HG02840 (cell line): ENCODE data around the gene AP4E1.
"Not testable (repeated sequence)": the region's sequence is repeated elsewhere in the genome, so short reads cannot be mapped to it uniquely, and the experiment has no call there.

Experiments
- ATAC-seq: cut with Tn5 transposase; IDR thresholded peaks from one replicate; pipeline ENCODE4 v1.9.1; 2021; ENCODE audit warnings: mild to moderate bottlenecking, moderate library complexity, moderate number of reproducible peaks; ENCODE audit not compliant: unreplicated experiment, low FRiP score

AP4E1 gene

DNA sequence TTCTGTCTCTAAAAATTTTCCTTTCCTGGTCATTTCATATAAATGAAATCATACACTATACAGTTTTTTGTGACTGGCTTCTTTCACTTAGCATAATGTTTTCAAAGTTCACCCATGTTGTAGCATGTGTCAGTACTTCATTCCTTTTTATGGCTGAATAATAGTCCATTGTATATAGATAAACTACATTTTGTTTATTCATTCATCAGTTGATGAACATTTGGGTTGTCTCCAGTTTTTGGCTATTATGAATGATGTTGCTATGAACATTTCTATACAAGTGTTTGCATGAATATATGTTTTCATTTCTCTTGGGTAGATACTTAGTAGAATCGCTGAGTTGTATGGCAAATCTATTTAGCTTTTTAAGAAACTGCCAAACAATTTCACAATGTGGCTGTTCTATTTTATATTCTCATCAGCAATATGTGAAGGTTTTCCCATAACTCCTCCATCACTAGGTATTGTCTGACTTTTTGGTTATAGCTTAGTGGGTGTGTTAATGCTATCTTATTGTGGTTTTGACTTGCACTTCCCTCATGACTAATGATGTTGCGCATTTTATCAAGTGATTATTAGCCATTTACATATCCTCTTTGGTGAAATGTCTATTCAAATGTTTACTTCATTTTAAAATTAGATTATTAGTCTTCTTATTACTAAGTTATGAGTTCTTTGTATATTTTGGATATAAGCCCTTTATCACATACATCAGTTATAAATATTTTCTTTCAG is 21.7 kb upstream of the AP4E1 start:
- no peak for ATAC-seq

DNA sequence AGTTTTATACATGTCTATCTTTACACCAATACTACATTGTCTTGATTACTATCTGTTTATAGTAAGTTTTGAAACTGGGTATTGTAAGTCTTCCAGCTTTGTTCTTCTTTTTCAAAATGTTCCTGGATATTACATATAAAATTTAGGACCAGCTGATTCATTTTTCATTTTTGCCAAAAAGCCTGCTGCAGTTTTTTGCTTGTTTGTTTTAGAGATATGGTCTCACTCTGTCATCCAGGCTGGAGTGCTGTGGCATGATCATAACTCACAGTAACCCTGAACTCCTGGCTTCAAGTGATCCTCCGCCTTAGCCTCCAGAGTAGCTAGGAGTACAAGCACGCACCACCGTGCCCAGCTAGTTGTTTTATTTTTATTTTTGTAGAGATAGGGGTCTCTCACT is 20.4 kb upstream of the AP4E1 start:
- no peak for ATAC-seq

DNA sequence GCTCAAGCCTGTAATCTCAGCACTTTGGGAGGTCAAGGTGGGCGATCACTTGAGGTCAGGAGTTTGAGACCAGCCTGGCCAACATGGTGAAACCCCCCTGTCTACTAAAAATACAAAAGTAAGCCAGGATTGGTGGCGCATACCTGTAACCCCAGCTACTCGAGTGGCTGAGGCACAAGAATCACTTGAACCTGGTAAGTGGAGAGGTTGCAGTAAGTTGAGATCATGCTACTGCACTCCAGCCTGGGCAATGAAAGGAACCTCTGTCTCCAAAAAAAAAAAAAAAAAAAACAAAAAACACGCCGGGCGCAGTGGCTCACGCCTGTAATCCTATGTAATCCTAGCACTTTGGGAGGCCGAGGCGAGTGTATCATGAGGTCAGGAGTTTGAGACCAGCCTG is 18.9 kb upstream of the AP4E1 start:
- no peak for ATAC-seq

DNA sequence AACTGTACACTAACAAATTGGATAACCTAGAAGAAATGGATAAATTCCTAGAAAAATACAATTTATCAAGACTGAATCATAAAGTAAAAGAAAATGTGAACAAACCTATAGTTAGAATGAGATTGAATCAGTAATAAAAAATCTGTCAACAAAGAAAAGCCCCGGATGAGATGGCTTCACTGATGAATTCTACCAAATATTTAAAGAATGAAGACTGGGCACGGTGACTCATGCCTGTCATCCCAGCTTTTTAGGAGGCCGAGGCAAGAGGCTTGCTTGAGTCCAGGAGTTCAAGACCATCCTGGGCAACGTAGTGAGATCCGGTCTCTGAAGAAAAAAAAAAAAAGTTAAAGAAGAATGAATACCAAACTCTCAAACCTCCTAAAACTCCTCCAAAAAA is 17.7 kb upstream of the AP4E1 start:
- ATAC-seq = no peak

DNA sequence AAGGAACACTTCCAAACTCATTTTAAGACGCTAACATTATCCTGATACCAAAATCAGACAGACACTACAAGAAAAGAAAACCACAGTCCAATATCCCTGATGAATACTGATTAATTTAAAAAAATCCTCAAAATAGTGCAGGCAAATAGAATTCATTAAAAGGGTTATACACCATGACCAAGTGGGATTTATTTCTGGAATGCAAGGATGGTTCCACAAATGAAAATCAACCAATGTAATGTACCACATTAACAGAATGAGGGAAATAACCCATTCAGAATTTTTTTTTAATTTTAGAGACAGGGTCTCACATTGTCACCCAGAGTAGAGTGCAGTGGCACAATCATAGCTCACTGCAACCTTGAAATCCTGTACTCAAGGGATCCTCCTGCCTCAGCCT is 17.3 kb upstream of the AP4E1 start:
- no peak for ATAC-seq

DNA sequence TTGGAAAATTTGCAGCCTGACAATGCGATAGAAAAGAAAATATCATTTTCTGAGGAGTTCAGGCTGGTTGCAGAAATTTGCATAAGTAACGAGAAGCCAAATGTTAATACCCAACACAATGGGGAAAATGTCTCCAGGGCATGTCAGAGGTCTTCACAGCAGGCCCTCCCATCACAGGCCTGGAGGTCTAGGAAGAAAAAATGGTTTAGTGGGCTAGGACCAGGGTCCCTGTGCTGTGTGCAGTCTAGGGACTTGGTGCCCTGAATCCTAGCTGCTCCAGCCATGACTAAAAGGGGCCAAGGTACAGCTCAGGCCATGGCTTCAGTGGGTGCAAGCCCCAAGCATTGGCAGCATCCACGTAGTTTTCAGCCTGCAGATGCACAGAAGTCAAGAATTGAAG is 14.5 kb upstream of the AP4E1 start:
- no peak for ATAC-seq

DNA sequence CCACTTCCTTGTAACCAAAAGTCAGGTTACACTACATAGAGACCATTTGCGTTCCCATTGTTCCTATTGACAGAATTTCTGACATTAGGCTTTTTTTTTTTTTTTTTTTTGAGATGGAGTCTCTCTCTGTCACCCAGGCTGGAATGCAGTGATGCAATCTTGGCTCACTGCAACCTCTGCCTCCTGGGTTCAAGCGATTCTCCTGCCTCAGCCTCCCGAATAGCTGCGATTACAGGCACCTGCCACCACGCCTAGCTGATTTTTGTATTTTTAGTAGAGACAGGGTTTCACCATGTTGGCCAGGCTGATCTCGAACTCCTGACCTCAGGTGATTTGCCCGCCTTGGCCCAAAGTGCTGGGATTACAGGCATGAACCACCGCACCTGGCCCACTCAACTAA is 7.1 kb upstream of the AP4E1 start:
- ATAC-seq = not testable (repeated sequence)

DNA sequence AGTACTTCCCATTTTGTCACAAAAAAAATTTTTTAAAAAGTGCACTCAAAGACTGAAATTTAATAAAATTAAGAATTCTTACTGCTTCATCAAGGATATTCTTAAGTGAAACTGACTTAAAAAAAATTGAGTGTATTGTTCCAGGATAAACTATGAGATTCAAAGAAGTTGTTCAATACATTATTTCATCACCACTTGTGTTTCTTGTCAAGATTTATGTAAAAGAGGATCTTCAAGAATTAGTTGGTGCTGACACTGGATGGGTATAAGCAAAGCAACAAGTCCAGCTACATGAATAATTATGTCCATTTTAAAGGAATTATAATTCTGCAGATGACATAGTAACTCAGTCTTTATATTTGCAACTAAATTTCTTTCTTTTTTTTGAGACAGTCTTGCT is 4.3 kb upstream of the AP4E1 start:
- ATAC-seq = no peak

DNA sequence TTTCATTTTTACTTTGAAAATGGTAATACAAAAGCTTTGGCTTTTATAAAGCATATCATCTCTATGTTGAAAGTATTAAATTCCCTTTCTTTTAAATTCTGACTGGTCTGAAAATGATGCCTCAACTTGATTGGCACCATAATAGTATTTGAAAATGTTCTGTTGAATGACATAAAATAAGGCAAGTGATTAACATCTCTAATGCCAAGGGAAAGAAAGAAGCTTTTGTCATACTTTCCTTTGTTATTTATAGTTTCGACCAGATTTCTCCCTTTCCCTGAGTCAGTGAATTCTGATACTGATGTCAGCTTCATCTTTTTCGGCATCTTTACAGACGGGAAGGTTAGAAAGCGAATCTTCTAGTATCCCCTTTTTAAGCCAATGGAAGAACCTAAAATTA is 3.4 kb upstream of the AP4E1 start:
- ATAC-seq = no peak

DNA sequence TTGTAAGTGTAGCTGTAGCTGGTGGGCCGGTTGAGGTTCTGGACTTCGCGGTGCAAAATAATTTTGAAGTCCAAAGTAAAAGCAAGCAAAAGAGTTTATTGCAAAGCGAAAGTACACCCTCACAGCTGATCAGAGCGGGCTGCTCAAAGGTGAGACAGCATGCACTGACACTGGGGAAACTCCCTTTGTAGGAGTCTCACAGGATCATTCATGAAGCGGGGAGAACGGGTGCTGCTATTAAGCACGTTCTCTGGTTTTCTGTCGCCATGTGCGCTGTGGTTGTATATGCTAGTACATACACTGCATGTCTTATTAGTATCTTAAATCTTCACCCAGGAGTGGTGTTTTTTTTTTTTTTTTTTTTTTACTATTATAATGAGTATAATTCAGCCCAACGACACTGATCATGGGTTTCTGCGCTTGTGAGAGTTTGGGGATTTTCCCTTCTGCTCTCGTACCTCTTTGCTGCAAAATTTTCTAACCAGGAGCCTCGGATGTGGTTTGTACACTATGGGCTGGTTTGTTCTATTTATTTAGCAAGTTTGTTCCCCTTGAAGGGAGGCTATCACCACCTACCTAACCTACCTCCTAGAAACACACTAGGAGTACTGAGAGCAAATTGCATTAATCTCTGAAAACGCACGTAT is 1.4 kb upstream of the AP4E1 start:
- peak; percentile 50 for ATAC-seq

DNA sequence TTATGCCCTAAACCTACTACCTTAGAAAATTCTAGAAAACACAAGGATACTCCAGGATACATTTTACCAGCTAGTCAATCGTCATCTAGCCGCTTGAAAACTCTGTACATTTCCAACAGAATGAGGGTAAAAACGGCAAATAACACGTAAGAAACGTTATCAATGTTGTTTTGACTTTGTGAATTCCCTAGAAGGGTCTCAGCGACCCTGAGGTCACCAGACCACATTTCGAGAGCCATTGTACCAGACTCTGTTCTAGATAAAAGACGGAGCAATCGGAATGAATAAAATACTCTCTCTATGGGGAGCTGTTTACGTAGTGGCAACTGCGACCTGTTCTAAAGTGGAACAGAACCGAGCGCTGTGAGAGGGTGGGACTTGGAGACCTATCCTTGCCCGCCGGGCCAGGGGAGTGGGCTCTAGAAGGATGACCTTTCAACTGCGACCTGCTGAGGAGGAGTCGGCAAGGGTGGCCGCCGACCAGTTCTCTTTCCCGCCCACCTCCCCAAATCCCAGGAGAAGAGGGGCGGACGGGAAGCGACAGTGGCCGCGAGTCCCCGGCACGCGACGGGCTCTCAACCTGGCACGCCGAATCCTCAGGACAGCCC is 778 bp upstream of the AP4E1 start:
- peak; percentile 15 for ATAC-seq

DNA sequence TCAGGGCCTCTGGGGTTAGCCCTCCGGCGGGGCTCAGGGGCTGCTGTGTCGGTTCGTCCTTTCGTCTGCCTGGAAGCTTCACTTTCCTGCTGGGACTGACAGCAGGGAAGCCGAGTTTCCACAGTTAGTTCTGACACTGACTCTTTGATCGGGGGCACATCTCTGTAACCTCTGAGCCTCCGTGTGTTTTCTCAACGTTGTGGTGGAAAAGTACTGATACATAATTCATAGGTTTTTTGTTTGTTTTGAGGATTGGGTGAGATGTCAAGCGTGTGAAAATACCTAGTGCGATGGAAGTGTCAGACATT is 481 bp downstream of the AP4E1 start:
- peak; percentile 5 for ATAC-seq

DNA sequence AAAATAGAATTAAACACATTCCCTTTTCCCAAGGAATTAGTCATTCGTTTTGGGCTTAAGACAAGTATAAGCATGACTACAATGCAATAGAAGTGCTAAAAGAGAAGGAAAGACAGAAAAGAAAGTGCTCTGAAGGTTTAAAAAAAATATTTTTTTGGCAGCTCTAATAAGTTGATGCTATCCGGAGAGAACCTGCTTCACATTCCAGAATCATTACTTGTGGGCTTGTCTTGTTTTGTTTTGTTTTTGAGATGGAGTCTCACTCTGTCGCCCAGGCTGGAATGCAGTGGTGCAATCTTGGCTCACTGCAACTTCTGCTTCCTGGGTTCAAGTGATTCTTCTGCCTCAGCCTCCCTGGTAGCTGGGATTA is 1.9 kb downstream of the AP4E1 start:
- ATAC-seq = not testable (repeated sequence)

DNA sequence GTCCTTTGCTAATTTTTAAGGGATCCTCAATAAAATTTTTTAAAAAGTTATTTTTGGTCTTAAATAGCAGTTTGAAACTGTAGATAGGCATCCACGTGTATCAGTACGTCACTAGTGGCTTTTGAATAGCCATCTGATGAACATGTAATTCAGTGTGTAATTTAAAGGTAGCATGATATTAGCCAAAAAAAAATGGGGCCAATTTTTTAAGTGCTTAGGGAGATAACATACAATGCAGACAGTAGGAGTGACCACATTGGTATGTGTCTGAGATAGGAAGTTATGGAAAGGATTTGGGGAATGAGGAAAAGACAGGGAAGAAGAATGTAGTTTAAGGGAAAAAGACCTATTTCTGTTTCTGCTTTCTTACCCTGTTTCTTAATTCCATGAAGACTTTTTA is 2.5 kb downstream of the AP4E1 start:
- ATAC-seq = no peak

DNA sequence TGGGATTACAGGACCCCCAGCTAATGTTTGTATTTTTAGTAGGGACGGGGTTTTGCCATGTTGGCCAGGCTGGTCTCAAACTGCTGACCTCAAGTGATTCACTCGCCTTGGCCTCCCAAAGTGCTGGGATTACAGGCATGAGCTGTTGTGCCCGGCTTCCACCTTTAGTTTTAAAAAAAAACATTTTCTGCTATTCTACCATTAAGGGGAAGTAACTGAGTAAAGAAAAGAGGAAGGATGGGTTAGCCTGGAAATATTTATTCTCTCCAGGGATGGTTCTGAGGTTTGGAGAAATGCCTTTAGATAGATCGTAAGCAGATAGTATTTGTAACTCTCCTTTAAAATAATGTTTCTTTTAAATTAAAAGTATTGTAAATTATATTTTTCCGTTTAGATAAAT is 3.1 kb downstream of the AP4E1 start:
- ATAC-seq = no peak

DNA sequence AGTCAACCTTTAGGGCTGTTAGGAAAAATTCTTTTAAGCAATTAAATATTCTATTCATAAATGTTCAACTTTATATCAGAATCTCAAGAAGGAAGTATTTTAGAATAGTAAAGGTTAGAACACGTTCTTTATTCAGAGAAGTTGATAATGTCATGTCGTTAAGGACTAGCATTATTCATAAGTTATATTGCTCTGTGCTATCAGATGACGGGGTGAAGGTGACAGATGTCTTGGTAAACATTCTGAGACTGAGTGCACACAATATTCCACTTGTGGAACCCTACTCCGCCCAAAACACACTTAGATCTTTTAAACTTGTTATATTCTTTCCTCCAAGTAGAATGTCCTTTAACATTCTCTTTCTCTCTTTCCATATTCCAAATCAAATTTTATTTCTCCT is 7.9 kb downstream of the AP4E1 start:
- no peak for ATAC-seq

DNA sequence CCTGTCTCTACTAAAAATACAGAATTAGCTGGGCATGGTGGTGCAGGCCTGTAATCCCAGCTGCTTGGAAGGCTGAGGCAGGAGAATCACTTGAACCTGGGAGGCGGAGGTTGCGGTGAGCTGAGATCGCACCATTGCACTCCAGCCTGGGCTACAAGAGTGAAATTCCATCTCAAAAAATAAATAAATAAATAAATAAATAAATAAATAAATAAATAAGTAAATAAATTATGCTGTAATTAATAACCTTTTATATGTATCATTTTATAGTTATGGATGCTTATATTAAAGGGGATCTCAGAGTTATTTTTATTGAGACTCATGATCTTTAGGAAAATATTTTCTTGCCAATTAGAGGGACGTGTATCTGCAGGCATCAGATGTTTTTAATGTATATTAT is 10.9 kb downstream of the AP4E1 start:
- ATAC-seq = not testable (repeated sequence)

DNA sequence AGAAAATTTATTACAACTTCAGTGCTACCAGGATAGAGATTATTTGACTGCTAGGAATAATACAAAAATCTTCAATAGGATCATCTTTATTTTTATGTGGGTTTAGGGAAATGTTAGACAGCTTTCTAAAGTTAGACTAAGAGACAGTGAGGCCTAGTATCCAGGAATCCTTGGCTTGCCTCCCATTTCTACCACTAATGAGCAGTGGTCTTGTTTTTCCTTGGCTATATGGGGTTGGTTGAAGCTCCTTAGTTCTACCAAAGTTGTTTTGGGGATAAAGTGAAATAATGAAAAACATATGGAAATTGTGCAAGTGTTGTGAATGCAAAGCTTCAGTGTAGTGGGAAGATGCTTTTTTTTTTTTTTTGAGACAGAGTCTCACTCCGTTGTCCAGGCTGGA is 16.8 kb downstream of the AP4E1 start:
- no peak for ATAC-seq

DNA sequence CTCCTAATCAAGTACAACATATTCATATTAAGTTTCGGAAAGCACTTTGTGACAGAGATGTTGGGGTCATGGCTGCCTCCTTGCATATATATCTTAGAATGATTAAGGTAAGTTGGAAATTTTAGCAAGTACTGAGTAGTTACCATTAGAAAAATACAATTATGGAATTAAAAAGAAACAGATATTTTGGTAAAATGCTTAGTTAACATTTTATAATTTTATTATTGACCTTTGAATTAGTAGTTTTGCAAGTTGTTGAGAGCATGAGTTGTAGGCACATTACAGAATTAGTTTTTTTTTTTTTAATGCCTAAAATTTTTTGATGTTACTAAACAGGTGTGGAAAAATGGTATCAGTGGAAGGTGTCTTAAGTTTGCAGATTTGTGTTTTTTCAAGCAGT is 20.6 kb downstream of the AP4E1 start:
- no peak for ATAC-seq

DNA sequence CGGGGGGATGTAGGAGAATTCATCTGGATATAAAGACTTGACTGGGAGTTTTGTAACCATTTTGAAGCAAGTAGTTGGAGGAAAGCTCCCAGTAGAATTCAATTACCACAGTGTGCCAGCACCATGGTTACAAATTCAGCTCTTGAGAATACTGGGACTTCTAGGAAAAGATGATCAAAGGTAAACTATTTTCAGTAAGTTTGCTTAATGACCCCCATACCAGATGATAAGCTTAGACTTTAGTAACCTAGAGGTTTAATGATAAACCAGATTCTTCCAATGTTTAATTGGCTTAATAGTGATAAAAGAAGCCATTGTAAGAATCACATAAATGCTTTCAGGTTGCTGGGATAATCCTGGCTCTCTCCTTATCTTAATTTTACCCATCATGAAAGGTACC is 22.3 kb downstream of the AP4E1 start:
- ATAC-seq = no peak

DNA sequence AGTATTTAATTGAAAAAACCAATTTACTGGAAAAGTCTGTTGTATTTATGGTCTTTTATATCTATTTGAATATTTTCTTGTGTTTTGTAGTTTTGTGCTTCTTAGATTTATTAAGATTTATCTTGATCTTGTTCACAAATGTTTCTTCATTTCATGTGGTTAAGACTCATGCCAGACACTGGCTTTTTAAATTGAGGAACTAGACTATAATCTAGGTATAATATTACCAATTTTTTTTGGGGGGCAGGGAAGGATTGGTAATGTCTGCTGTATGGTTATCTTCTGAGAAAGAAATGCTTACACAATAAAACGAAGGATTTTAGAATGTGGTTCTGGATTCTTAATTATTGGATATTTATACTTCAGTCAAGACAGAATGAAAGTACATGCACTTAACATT is 24.9 kb downstream of the AP4E1 start:
- ATAC-seq = no peak

DNA sequence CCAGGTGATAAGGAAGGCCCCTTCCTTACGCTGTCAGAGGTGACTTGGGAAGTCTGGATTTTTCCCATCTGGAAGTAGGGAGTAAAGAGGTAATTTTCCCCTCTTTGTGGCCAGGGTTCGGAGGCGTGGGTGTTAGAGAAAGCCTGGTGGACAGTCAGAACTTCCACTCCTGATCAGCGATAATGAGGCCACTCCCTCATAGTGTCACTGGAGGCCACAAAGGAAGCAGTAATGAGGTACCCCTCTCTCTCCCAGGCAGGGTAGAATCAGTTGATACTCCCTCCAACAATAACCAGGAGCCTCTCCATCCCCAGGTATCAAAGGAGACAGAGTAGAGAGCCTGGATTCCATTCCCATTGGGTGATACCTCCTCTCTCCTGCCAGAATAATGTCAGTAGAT is 30.0 kb downstream of the AP4E1 start:
- ATAC-seq = no peak
